Head of caudate nucleus (tissue), 42 donors: ENCODE measurements around the gene RHEX.
A peak's percentile ranks its signal among the peaks of the same experiment; 100 is the strongest.
"Not testable (repeated sequence)": the region's sequence is repeated elsewhere in the genome, so short reads cannot be mapped to it uniquely, and the experiment has no call there.

Experiments used
- DNase-seq, 42 donors: peaks; one replicate each; pipeline versions ENCODE4 v3.0.0 to v3.0.0-alpha.2; 2020 to 2021; ENCODE audit warnings: mixed read lengths in 7 of 42
- intact Hi-C: fragments of 100-400 bp; cut with DNase I; formaldehyde crosslinking; loops from one replicate; pipeline ENCODE4 v1.15.0; 2022

Gene RHEX

DNA sequence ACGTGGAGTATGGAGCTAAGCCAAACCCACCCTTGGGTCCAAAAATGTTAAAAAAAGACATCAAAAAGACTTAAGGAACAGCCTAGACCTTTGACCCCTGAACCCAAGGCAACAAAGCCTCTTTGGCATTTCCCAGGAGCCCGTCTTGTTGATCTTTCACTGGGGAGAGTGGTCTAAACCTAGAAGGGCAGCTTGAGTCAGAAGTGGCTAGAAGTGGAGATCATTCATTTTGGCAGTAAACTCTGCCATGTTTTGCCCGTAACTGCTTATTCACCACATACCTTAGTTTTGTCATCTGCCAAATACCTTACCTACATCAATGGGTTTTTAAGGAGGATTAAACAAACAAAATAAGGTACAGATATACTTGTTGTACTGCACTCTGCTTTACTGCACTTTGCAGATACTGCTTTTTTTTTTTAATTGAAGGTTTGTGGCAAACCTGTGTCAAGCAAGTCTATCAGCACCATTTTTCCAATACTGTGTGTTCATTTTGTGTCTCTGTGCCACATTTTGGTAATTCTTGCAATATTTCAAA, 27.6 kb upstream of the RHEX start:
- no peak for DNase-seq

DNA sequence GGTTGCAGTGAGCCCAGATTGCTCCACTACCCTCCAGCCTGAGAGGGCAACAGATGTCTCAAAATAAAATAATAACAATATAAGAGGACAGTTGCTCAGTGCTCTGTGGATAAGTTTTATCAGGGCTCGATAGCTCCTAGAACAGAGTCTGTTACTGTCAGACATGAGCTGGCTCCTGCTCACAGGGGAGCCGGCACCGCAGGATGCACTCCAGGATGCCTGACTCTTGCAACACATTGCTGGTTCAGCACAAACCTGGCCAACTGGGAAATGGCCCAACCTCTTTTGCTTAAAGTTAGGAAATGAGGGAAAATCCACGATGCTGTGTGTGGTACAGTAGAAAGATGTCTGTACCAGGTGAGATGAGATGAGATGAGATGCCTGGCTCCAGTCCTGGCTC, 23.5 kb upstream of the RHEX start:
- intact Hi-C loops: no loop called here
- no peak for DNase-seq

More for the DNA sequence above, 27.6 kb upstream of the RHEX start:
- intact Hi-C loops: no loop called here

DNA sequence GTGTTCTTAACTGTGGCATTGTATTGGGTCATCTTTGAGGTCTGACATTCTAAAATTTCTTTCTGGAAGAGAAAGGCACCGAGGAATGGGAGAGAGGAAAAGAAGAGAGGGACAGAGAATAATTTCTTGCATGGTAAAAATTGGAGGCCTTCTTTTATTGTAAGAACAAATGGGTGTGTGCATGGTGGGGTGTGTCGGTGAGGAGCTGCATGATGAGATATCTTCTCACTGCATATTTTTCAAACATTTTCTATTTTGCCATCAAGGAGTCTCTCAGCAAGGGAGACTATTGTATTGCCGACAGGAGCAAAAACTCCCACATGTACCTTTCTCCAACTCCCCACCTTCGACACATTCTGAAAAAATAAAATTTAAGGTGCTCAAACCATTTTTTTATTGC, 22.8 kb upstream of the RHEX start:
- intact Hi-C loops: loop anchor here (10.0 kb wide), 1 partner anchor 75 kb away; no protein-coding TSS in a partner anchor
- DNase-seq: no peak

DNA sequence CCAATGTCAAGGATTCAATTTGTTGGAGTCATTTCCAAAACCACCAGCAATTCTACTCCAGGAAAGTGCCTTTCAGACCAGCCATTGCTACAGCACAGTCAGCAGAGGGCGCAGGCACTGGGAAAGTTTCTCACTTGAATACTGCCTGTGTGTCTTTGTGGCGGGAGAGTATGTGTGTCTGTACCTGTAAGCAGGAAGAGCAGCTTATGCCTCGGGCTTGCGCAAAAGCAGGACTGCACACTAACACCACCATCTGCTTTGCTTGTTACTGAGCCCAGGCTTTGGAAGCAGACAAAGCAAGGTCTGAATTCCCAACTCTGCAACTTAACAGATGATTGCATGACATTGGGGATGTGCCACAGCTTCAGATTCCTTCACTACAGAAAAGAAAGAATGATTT, 22.3 kb upstream of the RHEX start:
- DNase-seq: peak; percentile 57 to 89 (median 76)
- intact Hi-C loops: loop anchor here (10.0 kb wide), 1 partner anchor 74 kb away; no protein-coding TSS in a partner anchor

DNA sequence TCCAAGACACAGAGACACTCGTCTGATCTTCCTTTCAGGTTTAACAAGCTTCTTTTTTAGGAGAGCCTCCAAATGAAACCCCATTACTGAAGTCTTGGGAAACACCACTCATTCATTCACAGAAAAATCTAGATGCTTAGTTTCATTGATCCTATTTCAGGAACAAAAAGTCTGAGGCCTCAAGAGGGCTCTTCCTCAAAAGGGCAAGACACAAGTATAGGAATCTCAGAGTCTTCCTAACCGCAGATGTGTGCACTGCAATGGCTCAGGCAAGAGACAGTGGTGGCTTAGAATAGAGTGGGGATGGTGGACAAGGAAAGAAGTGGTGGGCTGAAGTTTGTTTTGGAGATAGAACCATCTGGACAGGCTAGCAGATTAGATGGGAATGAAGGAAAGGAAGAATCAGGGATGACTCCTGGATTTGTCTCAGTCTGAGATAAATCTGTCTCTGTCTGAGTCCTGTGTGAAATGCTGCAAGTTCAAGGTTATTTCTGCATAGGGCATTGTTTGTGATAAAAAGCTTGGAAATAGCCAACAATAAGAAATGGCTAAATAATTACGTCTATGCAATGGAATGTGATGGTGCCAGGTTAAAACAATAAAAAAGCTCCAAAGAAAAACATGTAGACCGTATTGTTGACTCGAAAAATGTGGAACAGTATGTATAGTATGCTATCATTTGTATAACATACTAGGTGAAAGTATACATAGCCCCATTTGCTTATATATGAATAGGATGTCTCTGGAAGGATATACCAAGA, 20.4 kb upstream of the RHEX start:
- no peak for DNase-seq
- intact Hi-C loops: loop anchor here (10.0 kb wide), 1 partner anchor 72 kb away; no protein-coding TSS in a partner anchor

- intact Hi-C loops: loop anchor here (10.0 kb wide), 1 partner anchor 70 kb away; no protein-coding TSS in a partner anchor
- peak in 1 of 42 donors; percentile 25 for DNase-seq
Observed at GRCh38 chr1:206035027-206035426, 17.9 kb upstream of the RHEX start.

- no peak for DNase-seq
- intact Hi-C loops: loop anchor here (10.0 kb wide), 1 partner anchor 68 kb away; no protein-coding TSS in a partner anchor
Observed at GRCh38 chr1:206036663-206037455, 16.1 kb upstream of the RHEX start.

DNA sequence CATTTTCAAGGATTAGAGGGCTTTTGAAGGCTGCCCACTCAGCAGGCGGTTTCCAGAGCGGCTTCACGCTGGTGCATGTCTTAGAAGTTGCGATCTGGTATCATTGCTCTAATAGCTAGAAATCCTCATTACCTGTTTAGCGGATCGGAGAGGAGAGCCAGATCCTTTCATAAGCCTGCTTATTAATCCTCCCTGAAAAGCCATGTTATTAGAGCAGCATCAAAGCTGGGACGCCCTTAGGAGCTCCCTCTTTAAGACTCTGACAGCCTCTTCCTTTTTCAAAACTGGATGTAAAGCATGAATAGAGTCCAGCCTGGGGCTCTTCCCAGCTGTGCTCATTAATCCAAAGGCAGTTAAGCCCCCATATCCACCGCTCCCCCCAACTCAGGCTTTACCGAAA, 15.4 kb upstream of the RHEX start:
- intact Hi-C loops: loop anchor here (10.0 kb wide), 1 partner anchor 67 kb away; no protein-coding TSS in a partner anchor
- no peak for DNase-seq

DNA sequence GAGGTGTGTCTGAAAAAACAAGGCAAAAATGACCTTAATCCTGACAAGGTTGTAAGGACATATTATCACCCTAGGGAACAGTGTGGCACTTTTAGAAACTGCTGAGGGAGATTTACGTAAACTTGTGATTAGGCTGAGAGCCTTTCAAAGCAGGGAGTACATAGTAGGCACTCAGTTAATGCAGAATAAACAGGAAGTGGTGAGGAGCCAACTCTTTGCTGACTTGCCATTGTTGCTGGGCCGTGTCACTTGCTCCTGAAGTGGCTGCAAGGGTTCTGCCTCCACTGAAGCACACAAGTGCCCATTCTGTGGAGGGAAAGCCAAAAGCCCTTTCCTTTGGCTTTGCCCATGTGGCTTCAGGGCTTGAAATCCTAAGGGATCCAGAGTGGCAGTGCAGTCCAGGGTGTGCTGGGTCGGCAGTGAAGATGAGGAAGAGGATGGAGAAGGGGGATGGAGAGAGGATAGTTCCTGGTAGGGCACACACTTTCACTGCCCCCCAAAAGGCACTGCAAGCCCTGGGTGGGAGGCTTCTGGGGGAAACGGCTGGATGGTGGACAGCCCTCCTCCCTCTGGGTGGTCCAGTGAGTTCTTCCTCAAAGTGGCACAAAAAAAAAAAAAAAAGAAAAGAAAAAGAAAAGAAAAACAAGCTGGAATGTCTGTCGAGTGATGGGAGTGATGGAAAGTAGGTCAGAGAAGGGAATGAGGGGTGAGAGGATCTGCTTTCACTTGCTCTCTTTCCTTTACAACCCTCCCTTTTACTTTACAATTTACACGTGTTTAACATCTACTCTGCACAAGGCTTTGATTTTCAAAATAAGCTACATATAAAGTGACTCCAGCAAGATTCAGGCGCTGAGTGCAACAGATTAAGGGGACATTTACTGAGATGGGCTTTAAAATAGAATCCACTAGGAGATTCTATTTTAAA, 13.7 kb upstream of the RHEX start:
- intact Hi-C loops: loop anchor here (10.0 kb wide), 1 partner anchor 65 kb away; no protein-coding TSS in a partner anchor
- DNase-seq: peak in 1 of 42 donors; percentile 23

- intact Hi-C loops: no loop called here
- DNase-seq: no peak
Observed at GRCh38 chr1:206040328-206040727, 12.6 kb upstream of the RHEX start.

DNA sequence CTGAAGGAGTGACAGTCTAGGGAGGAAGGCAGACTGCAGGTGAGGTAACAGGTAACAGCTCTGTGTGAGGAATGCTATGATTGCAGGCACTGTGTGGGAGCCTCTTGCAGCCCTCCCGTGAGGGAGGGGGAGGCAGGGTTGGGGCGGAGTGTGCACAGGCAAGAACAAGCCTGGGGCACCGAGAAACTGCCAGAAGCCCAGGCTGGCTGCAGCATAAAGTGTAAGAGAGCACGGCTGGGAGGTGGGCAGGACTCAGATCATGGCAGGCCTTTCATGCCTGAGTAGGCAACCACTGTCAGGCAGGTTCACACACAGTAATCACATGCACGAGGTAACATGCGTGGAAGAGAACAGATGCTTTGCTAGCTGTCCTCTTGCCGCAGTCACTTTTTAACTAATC, 11.3 kb upstream of the RHEX start:
- DNase-seq: peak in 30 of 42 donors; percentile 11 to 68 (median 36)
- intact Hi-C loops: no loop called here

- intact Hi-C loops: no loop called here
Observed at GRCh38 chr1:206047271-206047670, 5.7 kb upstream of the RHEX start.

GRCh38 chr1:206048582-206048981, 4.4 kb upstream of the RHEX start:
- DNase-seq: peak in 6 of 42 donors; percentile 9 to 54 (median 20)
- intact Hi-C loops: no loop called here

More at GRCh38 chr1:206047271-206047670, 5.7 kb upstream of the RHEX start:
- DNase-seq: no peak

- intact Hi-C loops: no loop called here
Observed at GRCh38 chr1:206049293-206049692, 3.7 kb upstream of the RHEX start.

GRCh38 chr1:206049919-206050600, 2.9 kb upstream of the RHEX start:
- intact Hi-C loops: no loop called here
- no peak for DNase-seq

More at GRCh38 chr1:206049293-206049692, 3.7 kb upstream of the RHEX start:
- peak in 1 of 42 donors; percentile 1 for DNase-seq

GRCh38 chr1:206050655-206051235, 2.2 kb upstream of the RHEX start:
- intact Hi-C loops: no loop called here
- DNase-seq: peak in 1 of 42 donors; percentile 23

DNA sequence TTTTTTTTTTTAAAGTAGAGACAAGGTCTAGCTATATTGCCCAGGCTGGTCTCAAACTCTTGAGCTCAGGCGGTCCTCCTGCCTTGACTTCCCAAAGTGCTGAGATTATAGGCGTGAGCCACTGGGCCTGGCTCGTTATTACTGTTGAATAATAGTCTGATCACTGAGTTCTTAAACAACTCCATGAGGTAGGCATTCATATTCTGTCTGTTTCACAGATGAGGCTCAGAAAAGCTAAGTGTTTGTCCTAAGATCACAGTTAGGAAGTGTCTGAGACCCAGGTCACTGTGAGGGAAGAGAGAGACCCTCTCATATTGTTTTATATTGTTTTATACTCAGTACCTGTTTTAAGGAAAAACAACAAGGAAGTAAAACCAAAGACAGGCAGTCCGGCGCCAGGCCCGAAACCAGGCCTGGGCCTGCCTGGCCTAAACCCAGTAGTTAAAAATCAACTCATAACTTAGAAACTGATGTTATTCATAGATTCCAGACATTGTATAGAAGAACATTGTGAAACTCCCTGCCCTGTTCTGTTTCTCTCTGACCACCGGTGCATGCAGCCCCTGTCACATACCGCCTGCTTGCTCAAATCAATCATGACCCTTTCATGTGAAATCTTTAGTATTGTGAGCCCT, 625 bp upstream of the RHEX start:
- DNase-seq, intact Hi-C loops: not testable (repeated sequence)
